ENCODE results near the gene ARHGEF3.

GRCh38 chr3:56826831-56827722, 25.3 kb upstream of the ARHGEF3 start:
- TF ChIP-seq CTCF (IDR thresholded peaks at IDR 0.05; ENCODE audit: low read depth, low read length, poor library complexity, severe bottlenecking) (no peak), EZH2phosphoT487 (IDR thresholded peaks at IDR 0.05; ENCODE audit: borderline replicate concordance, low read length) (no peak)
